ENCODE results near the gene KLK13. TPM values are rescaled to one million over a fixed set of nuclear protein-coding genes. Genes with fewer than 3 reads are reported as not detected.
A peak's percentile ranks its signal among the peaks of the same experiment; 100 is the strongest.

The KLK13 gene
- total RNA-seq, 2 donors from 2014 or later: 0.52 to 31.6 TPM

GRCh38 chr19:51108805-51109146 is 43.9 kb upstream of the KLK13 start:
- DNase-seq (no peak), ATAC-seq (peak; percentile 33)
- Histone ChIP-seq H3K9me3 (no peaks in the 10 kb centered on the region), H3K27ac (peak overlapping the region in 2 of 4 donors; percentile 61 to 62), H3K4me3 (peak overlapping the region in 1 of 2 donors; percentile 89), H3K36me3 (replicated peaks in 1 of 2; ENCODE audit: insufficient read depth in 1 of 2, low read depth in 2 of 2) (no peaks in the 10 kb centered on the region), H3K27me3 (no peaks in the 10 kb centered on the region), H3K4me1 (peaks cover 20% of the 10 kb centered on the region)
- 1% methylated on average over 13 to 15 of the region's 15 CpGs for WGBS, 2 donors
- intact Hi-C loops (cut with DNase I): loop anchor here (10.0 kb wide), 1 partner anchor 304 kb away; no protein-coding TSS in a partner anchor
- TF ChIP-seq CTCF (IDR thresholded peaks at IDR 0.05): peak in 1 of 7 experiments; percentile 47
- no peak for TF ChIP-seq POLR2A (IDR thresholded peaks at IDR 0.05)

GRCh38 chr19:51108066-51108804 is 43.3 kb upstream of the KLK13 start, which contains the start of gene CTU1:
Gene CTU1 (minus strand): TSS chr19:51108409. CDS start chr19:51104569, 3,840 bp downstream.
- 0% methylated on average over 17 to 43 of the region's 43 CpGs for WGBS, 2 donors
- intact Hi-C loops (cut with DNase I): loop anchor here (10.0 kb wide), 1 partner anchor 303 kb away; no protein-coding TSS in a partner anchor
- Histone ChIP-seq H3K27me3 (no peaks in the 10 kb centered on the region), H3K4me3 (peak within 1 kb of the TSS; percentile 56 to 89), H3K27ac (peak within 1 kb of the TSS in 3 of 4 donors; percentile 32 to 62 (median 61)), H3K36me3 (replicated peaks in 1 of 2; ENCODE audit: insufficient read depth in 1 of 2, low read depth in 2 of 2) (peaks cover 0 to 2% of the 10 kb centered on the region in 2 donors), H3K4me1 (peaks cover 20% of the 10 kb centered on the region), H3K9me3 (no peaks in the 10 kb centered on the region)
- DNase-seq: peak; percentile 98 to 99 (median 99)
- peak; percentile 99 for ATAC-seq
- TF ChIP-seq POLR2A (IDR thresholded peaks at IDR 0.05) (peak in 2 of 3 donors; percentile 63 to 66), CTCF (IDR thresholded peaks at IDR 0.05) (peak in 3 of 7 experiments; percentile 23 to 67 (median 24))

- peak; percentile 1 for ATAC-seq
These were observed 42.6 kb upstream of the KLK13 start for GRCh38 chr19:51107406-51108065.

GRCh38 chr19:51103926-51104341 is 39.0 kb upstream of the KLK13 start:
- Histone ChIP-seq H3K27ac (no peak overlapping the region), H3K27me3 (no peaks in the 10 kb centered on the region), H3K36me3 (replicated peaks in 1 of 2; ENCODE audit: insufficient read depth in 1 of 2, low read depth in 2 of 2) (peaks cover 0 to 2% of the 10 kb centered on the region in 2 donors), H3K4me3 (no peak overlapping the region), H3K9me3 (no peaks in the 10 kb centered on the region), H3K4me1 (peaks cover 38% of the 10 kb centered on the region)
- ATAC-seq: no peak
- intact Hi-C loops (cut with DNase I): loop anchor here (10.0 kb wide), 1 partner anchor 299 kb away; no protein-coding TSS in a partner anchor
- DNase-seq: no peak
- TF ChIP-seq CTCF (IDR thresholded peaks at IDR 0.05): no peak
- TF ChIP-seq POLR2A (IDR thresholded peaks at IDR 0.05): no peak
- 92 to 93% methylated on average over 8 to 42 of the region's 49 CpGs for WGBS, 2 donors

More at GRCh38 chr19:51107406-51108065, 42.6 kb upstream of the KLK13 start:
- WGBS, 2 donors: 9% methylated on average over 13 to 18 of the region's 18 CpGs
- Histone ChIP-seq H3K4me1 (peaks cover 20% of the 10 kb centered on the region), H3K4me3 (peak overlapping the region; percentile 56 to 89), H3K27ac (peak overlapping the region in 3 of 4 donors; percentile 32 to 62 (median 61)), H3K27me3 (no peaks in the 10 kb centered on the region), H3K36me3 (replicated peaks in 1 of 2; ENCODE audit: insufficient read depth in 1 of 2, low read depth in 2 of 2) (peaks cover 0 to 2% of the 10 kb centered on the region in 2 donors), H3K9me3 (no peaks in the 10 kb centered on the region)
- DNase-seq: no peak
- intact Hi-C loops (cut with DNase I): loop anchor here (10.0 kb wide), 1 partner anchor 303 kb away; no protein-coding TSS in a partner anchor
- TF ChIP-seq POLR2A (IDR thresholded peaks at IDR 0.05) (no peak), CTCF (IDR thresholded peaks at IDR 0.05) (no peak)
